Stimulated activated CD4-positive, alpha-beta T cell treated with anti-CD3 and anti-CD28 coated beads, TNF-alpha, amount 100 ng/mL, for 4 hours (primary cell): Measurements from ENCODE around the gene CELA1.
"Not testable (repeated sequence)": the region's sequence is repeated elsewhere in the genome, so short reads cannot be mapped to it uniquely, and the experiment has no call there.

ENCODE experiments used
- DNase-seq, 3 experiments: peaks; one replicate each; pipeline ENCODE4 v3.0.0-alpha.2; 2020; ENCODE audit warnings: low read depth in 3 of 3

CELA1 gene

GRCh38 chr12:51343201-51343600 is 3.3 kb downstream of the CELA1 start:
- no peak for DNase-seq

DNA sequence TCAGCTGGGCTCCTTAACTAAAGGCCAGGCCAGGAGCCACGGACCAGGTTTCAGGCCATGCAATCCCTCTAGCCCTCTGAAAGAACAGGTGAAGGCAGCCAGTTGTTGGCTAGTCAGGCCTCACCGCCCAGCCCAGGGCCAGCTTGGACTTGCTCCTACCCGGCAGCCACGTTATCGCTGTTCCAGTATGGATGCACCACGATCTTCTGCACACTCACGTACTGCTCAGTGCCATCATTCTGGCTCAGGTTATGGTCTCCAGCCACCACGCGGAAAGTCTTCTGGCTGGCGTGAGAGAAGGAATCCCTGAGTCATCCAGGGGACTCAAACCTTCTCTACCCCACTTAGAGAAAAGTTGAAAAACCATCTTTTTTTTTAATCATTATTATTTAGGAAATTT is 4.1 kb downstream of the CELA1 start:
- DNase-seq = no peak

DNA sequence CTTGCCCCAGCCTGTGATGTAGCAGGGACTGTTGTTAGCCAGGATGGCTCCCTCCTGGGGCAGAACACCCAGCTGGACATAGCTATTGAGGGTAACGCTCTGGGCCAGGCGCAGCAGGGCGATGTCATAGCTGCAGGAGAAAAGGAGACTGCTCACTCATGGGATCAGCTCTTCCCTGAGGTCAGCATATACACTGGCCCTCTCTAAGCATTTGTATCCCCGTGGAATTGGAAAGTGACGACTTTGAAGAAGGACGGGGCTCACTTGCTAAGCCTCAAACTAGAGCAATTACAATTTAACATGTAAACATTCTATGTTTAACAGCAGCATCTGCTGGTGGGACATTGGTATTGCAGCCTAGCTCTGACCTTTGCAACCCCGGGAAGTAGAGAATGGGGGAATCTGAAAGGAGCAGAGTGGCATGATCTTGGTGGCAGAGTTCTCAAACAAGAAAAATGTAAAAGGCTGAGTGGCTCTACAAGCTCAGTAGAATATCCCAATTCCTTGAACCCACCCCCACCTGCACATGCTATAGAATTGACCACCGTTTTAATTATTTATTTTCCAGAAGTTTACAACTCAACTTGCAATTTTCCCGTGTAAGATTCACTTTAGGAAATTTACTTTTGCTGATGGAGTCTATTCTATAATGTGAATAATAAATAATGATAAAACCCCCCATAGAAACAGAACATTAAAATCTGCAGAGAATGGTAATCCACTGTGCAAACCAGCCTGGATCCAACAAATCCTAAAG is 5.0 kb downstream of the CELA1 start:
- peak; percentile 45 to 55 (median 46) for DNase-seq

DNA sequence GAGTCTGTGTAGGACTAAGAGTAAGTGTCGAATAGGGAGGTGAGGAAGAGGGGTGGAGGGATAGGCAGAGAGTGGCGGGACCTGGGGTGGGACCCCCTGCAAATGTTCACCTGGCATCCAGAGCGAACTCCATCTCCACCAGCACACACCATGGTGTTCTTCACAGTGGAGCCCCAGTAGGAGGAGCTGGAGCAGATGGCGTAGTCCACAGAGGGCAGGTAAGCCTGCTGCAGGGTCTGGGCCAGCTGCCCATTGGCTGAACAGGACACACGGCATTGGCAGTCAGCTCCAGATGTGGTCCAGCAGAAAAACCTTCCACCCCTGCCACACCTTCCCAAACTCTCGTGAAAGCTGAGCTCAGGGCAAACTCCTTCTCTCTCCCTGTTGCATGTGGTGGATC is 6.7 kb downstream of the CELA1 start:
- no peak for DNase-seq

DNA sequence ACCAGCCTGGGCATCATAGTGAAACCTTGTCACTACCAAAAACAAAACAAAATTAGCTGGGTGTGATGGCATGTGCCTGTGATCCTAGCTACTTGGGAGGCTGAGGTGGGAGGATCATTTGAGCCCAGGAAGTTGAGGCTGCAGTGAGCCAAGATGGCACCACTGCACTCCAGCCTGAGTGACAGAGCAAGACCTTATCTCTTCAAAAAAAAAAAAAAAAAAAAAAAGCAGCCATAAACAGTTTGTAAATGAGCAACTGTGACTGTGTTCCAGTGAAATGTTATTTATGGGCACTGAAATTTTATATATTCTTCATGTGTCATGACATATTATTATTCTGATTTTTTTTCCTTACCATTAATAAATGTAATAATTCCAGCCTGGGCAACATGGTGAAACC is 9.1 kb downstream of the CELA1 start:
- DNase-seq = not testable (repeated sequence)

- DNase-seq = no peak
These were observed 10.5 kb downstream of the CELA1 start for GRCh38 chr12:51335931-51336330.

DNA sequence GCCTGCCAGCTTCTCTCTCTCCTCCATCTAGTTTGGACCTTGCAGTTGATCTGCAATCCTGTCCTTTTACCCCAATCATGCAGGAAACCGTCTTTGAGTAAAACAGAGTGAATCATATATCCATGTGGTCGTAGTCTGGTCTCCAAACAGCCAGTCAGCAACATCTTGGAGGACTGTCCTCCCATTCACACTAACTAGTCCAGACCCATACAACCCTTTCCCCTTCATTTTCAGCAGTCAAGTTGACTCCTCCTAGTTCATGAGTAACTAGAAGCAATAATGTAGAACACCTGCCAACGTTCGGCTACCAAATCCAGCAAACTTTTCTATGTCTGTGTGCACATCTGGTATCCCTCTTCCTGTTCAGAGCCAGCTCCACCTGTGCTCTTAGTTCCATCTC is 11.7 kb downstream of the CELA1 start:
- no peak for DNase-seq

DNA sequence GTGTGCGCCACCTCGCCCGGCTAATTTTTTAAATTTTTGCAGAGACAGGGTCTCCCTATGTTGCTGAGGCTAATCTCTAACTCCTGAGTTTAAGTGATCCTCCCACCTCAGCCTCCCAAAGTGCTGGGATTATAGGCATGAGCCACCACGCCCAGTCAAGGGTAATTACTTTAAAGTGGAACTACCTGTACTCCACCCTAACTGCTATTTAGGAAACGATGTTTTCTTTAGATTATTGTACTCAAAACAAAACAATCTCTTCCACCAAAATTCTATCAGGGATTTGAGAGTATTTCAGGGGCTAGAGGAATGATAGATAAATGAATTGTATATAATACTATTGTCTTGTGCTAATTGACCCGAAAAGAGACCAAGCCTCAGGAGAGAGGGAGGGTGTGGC is 12.9 kb downstream of the CELA1 start:
- DNase-seq = no peak

DNA sequence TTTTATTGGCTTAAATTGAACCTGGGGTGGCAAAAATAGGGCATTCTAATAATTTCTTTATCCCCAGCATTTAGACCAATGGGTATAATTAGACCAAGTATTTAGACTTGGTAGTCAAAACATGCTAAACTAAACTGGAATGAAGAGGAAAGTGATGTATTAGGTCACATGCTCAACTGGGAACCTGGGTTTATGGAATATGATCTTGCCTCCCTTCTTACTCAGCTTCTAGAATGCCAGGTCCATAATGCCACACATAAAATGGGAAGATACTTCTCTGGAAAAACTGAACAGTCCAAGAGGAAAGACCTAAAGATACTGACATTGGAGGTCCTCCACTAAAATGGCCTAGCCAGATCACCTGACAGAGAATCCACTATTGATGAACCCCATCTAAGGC is 16.3 kb downstream of the CELA1 start:
- DNase-seq = no peak

GRCh38 chr12:51329742-51330141 is 16.7 kb downstream of the CELA1 start:
- DNase-seq = no peak

DNA sequence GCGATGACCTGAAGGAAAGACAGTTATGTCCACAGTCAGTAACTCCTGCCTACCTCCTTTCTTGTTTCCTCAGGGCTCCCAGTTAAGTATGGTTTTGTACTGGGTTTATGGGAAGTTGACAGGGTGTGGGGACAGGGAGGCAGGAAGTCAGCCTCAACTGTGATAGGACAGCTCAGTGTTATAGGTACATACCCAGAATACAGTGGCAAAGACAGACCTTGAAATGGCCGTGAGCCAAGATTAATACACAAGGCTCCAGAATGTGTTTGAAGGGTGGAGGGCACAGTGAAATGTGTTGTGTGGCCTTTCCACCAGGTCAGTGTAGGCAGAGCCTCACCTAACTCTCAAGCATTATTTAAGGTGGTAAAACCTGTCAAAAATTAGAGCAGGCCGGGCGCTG is 17.9 kb downstream of the CELA1 start:
- DNase-seq = no peak

DNA sequence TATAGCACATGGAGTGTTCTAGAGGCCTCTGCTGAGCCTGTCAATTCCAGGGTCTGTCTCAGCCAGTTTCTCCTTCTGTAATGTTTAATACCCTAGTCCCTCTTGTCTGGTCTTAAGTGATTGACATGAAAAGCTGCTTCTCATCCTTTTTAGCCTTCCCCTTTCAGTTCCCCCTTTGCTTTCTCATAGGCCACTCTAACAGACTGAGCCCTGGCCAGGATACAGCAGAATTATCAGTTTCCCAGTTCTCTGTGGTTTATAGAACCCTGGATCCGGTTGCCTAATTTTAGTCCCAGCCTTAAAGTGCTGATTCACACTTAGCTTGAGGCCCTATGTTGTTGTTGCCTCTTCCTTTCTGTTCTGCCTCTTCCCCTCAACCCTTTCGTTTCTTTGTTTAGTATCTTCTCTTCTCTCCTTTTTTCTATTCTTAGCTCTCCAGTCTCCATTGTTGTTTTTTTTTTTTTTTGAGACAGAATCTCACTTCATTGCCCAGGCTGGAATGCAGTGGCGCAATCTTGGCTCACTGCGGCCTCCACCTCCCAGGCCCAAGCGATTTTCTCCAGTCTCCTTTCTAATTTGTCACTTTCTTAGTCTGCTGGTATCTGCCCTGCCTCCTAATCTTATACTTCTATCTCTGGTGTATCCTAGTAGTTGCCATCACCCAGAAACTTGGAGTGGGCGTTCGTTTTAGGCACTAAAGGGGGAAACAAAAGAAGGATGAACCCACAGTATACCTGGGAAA is 19.6 kb downstream of the CELA1 start:
- no peak for DNase-seq

DNA sequence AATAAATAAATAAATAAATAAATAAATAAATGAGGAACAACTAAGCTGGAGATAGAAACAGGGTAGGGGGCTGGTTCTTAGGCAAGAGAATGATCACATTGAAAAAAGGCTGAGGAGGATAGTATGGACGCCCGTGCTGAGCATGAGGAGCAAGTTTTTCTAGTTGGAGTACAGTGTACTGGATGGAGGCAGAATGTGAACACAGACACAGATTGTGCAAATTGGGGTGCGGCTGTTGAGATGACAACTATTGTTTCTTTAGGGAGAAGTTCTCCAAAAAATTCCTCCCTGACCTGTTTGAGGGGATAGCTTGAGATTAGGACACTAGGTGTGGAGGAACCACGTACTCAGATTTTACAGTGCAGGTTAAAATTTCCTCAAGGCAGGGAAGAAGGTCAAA is 21.5 kb downstream of the CELA1 start:
- DNase-seq = no peak

GRCh38 chr12:51323966-51324895 is 22.2 kb downstream of the CELA1 start, which contains the start of gene BIN2:
TSS of gene BIN2 (minus strand) at chr12:51324174. CDS start at chr12:51324102, 72 bp downstream.
- peak in 2 of 3 experiments; percentile 35 to 49 for DNase-seq

DNA sequence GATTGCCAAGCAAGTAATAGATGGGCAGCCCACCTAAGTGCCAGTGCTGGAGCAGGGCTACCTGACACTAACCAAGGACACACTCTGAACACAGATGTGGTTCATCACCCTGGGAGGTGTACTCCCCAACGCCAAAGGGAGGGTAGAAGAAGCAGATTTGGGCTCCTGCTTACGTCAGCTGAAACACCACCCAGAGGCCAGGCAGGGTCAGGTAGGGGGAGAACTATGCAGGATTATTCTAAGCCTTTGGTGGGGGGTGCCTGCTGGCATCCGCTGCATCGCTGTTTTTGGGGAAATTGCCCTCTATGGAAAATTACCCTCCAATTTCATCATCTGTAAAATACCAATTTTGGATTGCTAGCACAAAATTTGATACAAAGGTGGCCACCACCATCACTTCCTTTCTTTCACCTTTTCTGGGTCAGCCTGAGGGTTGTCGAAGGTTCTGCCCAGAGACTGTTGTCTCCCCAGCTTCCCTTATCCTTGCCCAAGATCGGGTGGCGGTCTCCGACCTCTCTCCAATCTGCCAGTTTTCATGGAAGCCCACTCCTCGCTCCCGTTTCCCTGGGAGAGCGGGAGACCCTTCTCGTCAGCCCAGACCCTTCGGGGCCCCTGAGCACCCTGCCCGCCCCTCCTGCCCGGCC is 23.0 kb downstream of the CELA1 start:
- DNase-seq = peak in 1 of 3 experiments; percentile 16

DNA sequence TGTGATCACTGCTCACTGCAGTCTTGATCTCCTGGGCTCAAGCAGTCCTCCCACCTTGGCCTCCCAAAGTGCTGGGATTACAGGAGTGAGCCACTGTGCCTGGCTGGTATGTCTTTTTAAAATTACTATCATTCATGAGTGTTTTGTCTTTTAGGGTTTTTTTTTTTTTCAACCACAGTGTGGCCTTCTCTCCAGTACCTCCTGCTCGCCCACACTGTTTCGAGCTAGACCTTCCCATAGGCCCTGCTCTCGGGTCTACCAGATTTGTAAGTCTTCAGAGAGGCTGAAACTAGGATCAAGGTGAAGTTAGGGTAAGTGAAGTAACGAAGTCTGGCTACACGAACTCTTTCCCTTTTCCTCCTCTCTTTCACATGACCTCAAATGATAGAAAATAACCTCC is 24.0 kb downstream of the CELA1 start:
- DNase-seq = no peak

- no peak for DNase-seq
These were observed 24.6 kb downstream of the CELA1 start for GRCh38 chr12:51321882-51322281.

GRCh38 chr12:51320695-51321320 is 25.7 kb downstream of the CELA1 start:
- no peak for DNase-seq

- DNase-seq = no peak
These were observed 26.2 kb downstream of the CELA1 start for GRCh38 chr12:51320311-51320694.

GRCh38 chr12:51318846-51319599 is 27.5 kb downstream of the CELA1 start:
- DNase-seq = no peak
